Transverse colon (tissue), 3 donors: Measurements from ENCODE around the gene IFT74.

Experiments
- EP300 ChIP-seq: sonication (generic); formaldehyde crosslinking; IDR thresholded peaks from one replicate; pipeline ENCODE4 v1.6.1; 2017; ENCODE audit warnings: antibody characterized with exemption, low read depth
- TF ChIP-seq, protein P1 (sequence below), 5 experiments: fragments of 200-600 bp in 3 of 5; fragments of 450-650 bp in 2 of 5; sonication (generic) in 3 of 5; IDR thresholded peaks; 1 replicate in 2 of 5; 2 replicates in 3 of 5; pipeline ENCODE4 v1.5.1; 2016 to 2017; ENCODE audit warnings: antibody characterized with exemption in 5 of 5, inconsistent platforms in 3 of 5, mild to moderate bottlenecking in 2 of 5, moderate library complexity in 1 of 5

DNA sequence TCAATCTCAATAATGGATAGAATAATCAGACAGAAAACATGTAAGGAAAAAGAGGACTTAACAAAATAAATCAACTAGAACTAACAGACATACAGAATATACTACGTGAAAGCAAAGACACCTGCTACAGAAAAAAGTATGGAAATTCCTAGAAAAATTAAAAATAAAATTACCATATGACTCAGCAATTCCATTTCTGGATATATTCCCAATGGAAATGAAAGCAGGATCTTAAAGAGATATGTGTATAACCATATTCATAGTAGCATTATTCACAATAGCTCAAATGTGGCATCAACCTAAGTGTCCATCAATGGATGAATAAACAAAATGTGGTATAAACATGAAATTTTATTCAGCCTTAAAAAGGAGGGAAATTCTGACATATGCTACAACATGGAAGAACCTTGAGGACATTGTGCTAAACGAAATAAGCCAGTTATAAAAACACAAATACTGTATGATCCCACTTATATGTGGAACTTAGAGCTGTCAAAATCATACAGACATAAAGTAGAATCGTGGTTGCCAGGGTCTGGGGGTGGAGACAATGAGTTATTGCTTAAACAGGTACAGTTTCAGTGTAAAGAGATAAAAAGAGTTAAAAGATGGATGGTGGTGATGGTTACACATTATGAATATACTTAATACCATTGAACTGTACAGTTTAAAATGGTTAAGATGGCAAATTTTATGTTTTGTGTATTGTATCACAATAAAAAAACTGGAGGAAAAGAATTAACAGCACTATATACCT lies 16.1 kb upstream of the IFT74 start:
- TF ChIP-seq, protein P1, sequence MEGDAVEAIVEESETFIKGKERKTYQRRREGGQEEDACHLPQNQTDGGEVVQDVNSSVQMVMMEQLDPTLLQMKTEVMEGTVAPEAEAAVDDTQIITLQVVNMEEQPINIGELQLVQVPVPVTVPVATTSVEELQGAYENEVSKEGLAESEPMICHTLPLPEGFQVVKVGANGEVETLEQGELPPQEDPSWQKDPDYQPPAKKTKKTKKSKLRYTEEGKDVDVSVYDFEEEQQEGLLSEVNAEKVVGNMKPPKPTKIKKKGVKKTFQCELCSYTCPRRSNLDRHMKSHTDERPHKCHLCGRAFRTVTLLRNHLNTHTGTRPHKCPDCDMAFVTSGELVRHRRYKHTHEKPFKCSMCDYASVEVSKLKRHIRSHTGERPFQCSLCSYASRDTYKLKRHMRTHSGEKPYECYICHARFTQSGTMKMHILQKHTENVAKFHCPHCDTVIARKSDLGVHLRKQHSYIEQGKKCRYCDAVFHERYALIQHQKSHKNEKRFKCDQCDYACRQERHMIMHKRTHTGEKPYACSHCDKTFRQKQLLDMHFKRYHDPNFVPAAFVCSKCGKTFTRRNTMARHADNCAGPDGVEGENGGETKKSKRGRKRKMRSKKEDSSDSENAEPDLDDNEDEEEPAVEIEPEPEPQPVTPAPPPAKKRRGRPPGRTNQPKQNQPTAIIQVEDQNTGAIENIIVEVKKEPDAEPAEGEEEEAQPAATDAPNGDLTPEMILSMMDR (IDR thresholded peaks at IDR 0.05): no peak
- no peak for TF ChIP-seq EP300
